Endothelial cell of umbilical vein (primary cell): ENCODE data around the gene FADS2.

Experiments used
- CTCF ChIP-seq, 2 donors: IDR thresholded peaks; 1 replicate in 1 of 2; 2 replicates in 1 of 2; pipeline ENCODE4 v1.5.1; 2011; ENCODE audit warnings: low read length in 2 of 2, mild to moderate bottlenecking in 2 of 2, moderate library complexity in 2 of 2, control low read depth in 1 of 2, inconsistent platforms in 1 of 2, low read depth in 1 of 2; ENCODE audit not compliant: insufficient read depth in 1 of 2; ENCODE audit errors: extremely low read depth in 1 of 2
- EZH2 ChIP-seq: IDR thresholded peaks from 2 replicates; pipeline ENCODE4 v1.6.1; 2012; ENCODE audit warnings: borderline replicate concordance, low read depth, mild to moderate bottlenecking, moderate library complexity, low read length, inconsistent platforms; ENCODE audit not compliant: severe bottlenecking
- JUN ChIP-seq: IDR thresholded peaks from 2 replicates; pipeline ENCODE4 v1.6.1; 2011; ENCODE audit warnings: borderline replicate concordance, low read depth; ENCODE audit not compliant: insufficient read length, insufficient read depth
- MAX ChIP-seq: IDR thresholded peaks from 2 replicates; pipeline ENCODE4 v1.6.1; 2011; ENCODE audit not compliant: insufficient read depth, insufficient read length
- MYC ChIP-seq: IDR thresholded peaks from one replicate; pipeline ENCODE4 v1.6.1; 2011; ENCODE audit warnings: mild to moderate bottlenecking, low read depth, low read length
- POLR2A ChIP-seq: IDR thresholded peaks from 2 replicates; pipeline ENCODE4 v1.6.1; 2012; ENCODE audit warnings: low read depth, mild to moderate bottlenecking, control low read depth, low read length
- POLR2AphosphoS5 ChIP-seq: IDR thresholded peaks from 2 replicates; pipeline ENCODE4 v1.6.1; 2012; ENCODE audit warnings: low read depth, mild to moderate bottlenecking, control low read depth, low read length, moderate library complexity; ENCODE audit not compliant: insufficient read depth

DNA sequence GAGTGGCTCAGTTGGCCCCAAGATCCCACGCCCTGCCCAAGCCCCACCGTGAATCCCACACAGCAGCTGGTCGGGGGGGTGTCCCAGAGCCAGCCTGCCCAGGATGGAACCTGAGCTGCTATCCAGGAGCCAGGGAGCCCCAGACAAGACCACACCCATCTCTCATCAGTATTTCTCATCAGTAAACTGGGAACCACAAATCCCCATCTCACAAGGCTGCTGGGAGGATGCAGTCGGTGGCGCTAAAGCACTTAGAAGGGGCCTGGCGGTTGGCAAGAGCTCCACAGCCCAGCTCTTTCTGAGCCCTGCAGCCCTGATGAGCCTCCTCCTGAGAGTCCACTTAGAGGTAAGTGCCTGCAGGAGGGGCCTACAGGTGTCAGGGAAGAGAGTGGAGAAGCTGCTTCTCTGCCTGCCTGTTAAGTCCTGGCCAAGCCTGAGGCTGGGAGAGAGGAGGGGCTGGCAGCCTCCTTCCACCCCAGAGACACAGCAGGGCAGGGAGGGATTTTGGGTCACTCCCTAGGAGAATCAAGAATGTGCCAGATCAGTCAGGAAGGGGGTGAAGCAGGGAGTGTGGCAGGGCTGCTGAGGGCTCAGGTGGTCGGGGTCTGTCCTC lies 57.2 kb downstream of the FADS2 start:
- TF ChIP-seq POLR2A (no peak), CTCF (IDR thresholded peaks at IDR 0.05; ENCODE audit: extremely low read depth in 1 of 2, insufficient read depth in 1 of 2, low read depth in 1 of 2, low read length in 2 of 2) (no peak), EZH2 (no peak), POLR2AphosphoS5 (no peak), MAX (no peak), JUN (no peak), MYC (no peak)
